Karpas-422 (cell line): ENCODE data around the gene HEYL. TPM values are rescaled to one million over a fixed set of nuclear protein-coding genes. Genes with fewer than 3 reads are reported as not detected.

Source experiments
- DNase-seq: peaks from one replicate; pipeline ENCODE4 v3.0.0-alpha.2; 2015
- H2AFZ ChIP-seq: fragments of 200-600 bp; sonication (generic); 2 replicates; pipeline ENCODE4 v1.6.1; 2014; ENCODE audit warnings: antibody characterized with exemption, low read length, mixed read lengths
- H3K27ac ChIP-seq: fragments of 200-600 bp; sonication (generic); 2 replicates; pipeline ENCODE4 v1.5.1; 2014; ENCODE audit warnings: mild to moderate bottlenecking, low read length, moderate library complexity
- H3K27me3 ChIP-seq: fragments of 200-600 bp; sonication (generic); 2 replicates; pipeline ENCODE4 v1.6.1; 2014; ENCODE audit warnings: low read length, mixed read lengths
- H3K36me3 ChIP-seq: fragments of 200-600 bp; sonication (generic); 2 replicates; pipeline ENCODE4 v1.6.1; 2014; ENCODE audit warnings: low read length, mixed read lengths; ENCODE audit not compliant: insufficient read depth
- H3K4me1 ChIP-seq: fragments of 200-600 bp; sonication (generic); 2 replicates; pipeline ENCODE4 v1.6.1; 2014; ENCODE audit warnings: mild to moderate bottlenecking, low read length, mixed read lengths
- H3K4me2 ChIP-seq: fragments of 200-600 bp; sonication (generic); 2 replicates; pipeline ENCODE4 v1.6.1; 2014; ENCODE audit warnings: low read length, low read depth, mild to moderate bottlenecking; ENCODE audit not compliant: poor library complexity, severe bottlenecking
- H3K4me3 ChIP-seq: fragments of 200-600 bp; sonication (generic); 2 replicates; pipeline ENCODE4 v1.5.1; 2014; ENCODE audit warnings: mild to moderate bottlenecking, antibody characterized with exemption, low read length, mixed read lengths
- H3K79me2 ChIP-seq: fragments of 200-600 bp; sonication (generic); 2 replicates; pipeline ENCODE4 v1.6.1; 2014; ENCODE audit warnings: mild to moderate bottlenecking, low read length, mixed read lengths
- H3K9ac ChIP-seq: fragments of 200-600 bp; sonication (generic); 2 replicates; pipeline ENCODE4 v1.6.0; 2014; ENCODE audit warnings: low read length
- H3K9me2 ChIP-seq: fragments of 200-600 bp; sonication (generic), shearing (Covaris generic); replicated peaks from 2 replicates; pipeline ENCODE4 v1.6.0; 2014; ENCODE audit warnings: mild to moderate bottlenecking, low read length, moderate library complexity; ENCODE audit not compliant: insufficient read depth
- H3K9me3 ChIP-seq: fragments of 300-700, 200-600 bp; sonication (generic); 2 replicates; pipeline ENCODE4 v1.6.1; 2014; ENCODE audit warnings: low read length, mixed read lengths
- H4K20me1 ChIP-seq: fragments of 200-600 bp; sonication (generic); 2 replicates; pipeline ENCODE4 v1.6.1; 2014; ENCODE audit warnings: mild to moderate bottlenecking, antibody characterized with exemption, low read length, low read depth; ENCODE audit not compliant: insufficient read depth
- total RNA-seq: library from RNA; depleted of rRNA; stranded (reverse); fragments of >200 nt; shearing (Covaris generic); gene quantifications from 2 replicates; pipeline ENCODE4 v1.2.3, GENCODE V29; 2014; ENCODE audit warnings: low replicate concordance; rRNA removed

Gene HEYL
- total RNA-seq = not detected in 2 replicates

GRCh38 chr1:39639305-39640130 is at the start of gene HEYL:
Gene HEYL (minus strand): TSS chr1:39639643. CDS start chr1:39639625, 18 bp downstream.
- no peak within 1 kb of the TSS for H2AFZ ChIP-seq
- no peak within 1 kb of the TSS for H3K9ac ChIP-seq
- no peaks in the 10 kb centered on the region for H3K4me1 ChIP-seq
- no peak within 1 kb of the TSS for H3K27ac ChIP-seq
- H3K9me3 ChIP-seq = no peaks in the 10 kb centered on the region
- peaks cover 3% of the 10 kb centered on the region; the same call in 1 of the 2 replicates for H3K27me3 ChIP-seq
- H3K4me3 ChIP-seq = no peak within 1 kb of the TSS
- no peaks in the 10 kb centered on the region for H3K79me2 ChIP-seq
- H4K20me1 ChIP-seq = no peaks in the 10 kb centered on the region
- no peaks in the 10 kb centered on the region for H3K9me2 ChIP-seq
- no peaks in the 10 kb centered on the region for H3K36me3 ChIP-seq
- no peak within 1 kb of the TSS for H3K4me2 ChIP-seq
- DNase-seq = no peak

- no peaks in the 10 kb centered on the region for H3K27me3 ChIP-seq
- H3K79me2 ChIP-seq = no peaks in the 10 kb centered on the region
- H3K9me2 ChIP-seq = no peaks in the 10 kb centered on the region
- no peak for DNase-seq
- peaks cover 4% of the 10 kb centered on the region; the same call in 1 of the 2 replicates for H3K4me1 ChIP-seq
- H2AFZ ChIP-seq = no peak overlapping the region
- H4K20me1 ChIP-seq = 0 out of 2 replicates have a peak, but pooled peaks cover 4% of the 10 kb centered on the region
- no peak overlapping the region for H3K27ac ChIP-seq
- H3K4me2 ChIP-seq = no peak overlapping the region
- no peak overlapping the region for H3K4me3 ChIP-seq
- no peaks in the 10 kb centered on the region for H3K9me3 ChIP-seq
- no peaks in the 10 kb centered on the region for H3K36me3 ChIP-seq
- no peak overlapping the region for H3K9ac ChIP-seq
These were observed 49.8 kb upstream of the HEYL start for GRCh38 chr1:39689214-39689613.

DNA sequence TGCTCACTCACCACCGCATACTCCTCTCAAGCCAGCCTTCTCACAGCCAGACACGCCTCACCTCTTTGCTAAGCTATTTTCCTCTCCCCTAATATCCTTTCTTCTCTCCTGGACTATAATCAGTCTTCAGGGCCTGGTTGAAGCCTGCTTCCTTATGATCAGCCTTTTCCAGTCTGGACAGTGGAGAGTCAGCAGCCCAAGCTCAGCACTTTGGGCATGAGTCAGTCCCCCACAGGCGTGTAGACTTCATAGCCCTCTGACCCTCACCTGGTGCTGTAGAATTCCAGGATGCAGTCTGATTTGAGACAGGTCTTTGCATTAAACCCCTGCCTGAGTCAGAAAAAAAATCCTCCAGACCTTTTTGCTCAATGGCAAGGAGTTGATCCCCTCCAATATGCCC is 49.3 kb upstream of the HEYL start:
- DNase-seq = no peak
- no peaks in the 10 kb centered on the region for H3K9me3 ChIP-seq
- no peaks in the 10 kb centered on the region for H3K36me3 ChIP-seq
- 0 out of 2 replicates have a peak, but pooled peaks cover 4% of the 10 kb centered on the region for H4K20me1 ChIP-seq
- H3K9me2 ChIP-seq = no peaks in the 10 kb centered on the region
- H3K4me3 ChIP-seq = no peak overlapping the region
- peaks cover 4% of the 10 kb centered on the region; the same call in 1 of the 2 replicates for H3K4me1 ChIP-seq
- no peaks in the 10 kb centered on the region for H3K27me3 ChIP-seq
- no peaks in the 10 kb centered on the region for H3K79me2 ChIP-seq
- H2AFZ ChIP-seq = no peak overlapping the region
- H3K4me2 ChIP-seq = no peak overlapping the region
- H3K27ac ChIP-seq = no peak overlapping the region
- no peak overlapping the region for H3K9ac ChIP-seq

DNA sequence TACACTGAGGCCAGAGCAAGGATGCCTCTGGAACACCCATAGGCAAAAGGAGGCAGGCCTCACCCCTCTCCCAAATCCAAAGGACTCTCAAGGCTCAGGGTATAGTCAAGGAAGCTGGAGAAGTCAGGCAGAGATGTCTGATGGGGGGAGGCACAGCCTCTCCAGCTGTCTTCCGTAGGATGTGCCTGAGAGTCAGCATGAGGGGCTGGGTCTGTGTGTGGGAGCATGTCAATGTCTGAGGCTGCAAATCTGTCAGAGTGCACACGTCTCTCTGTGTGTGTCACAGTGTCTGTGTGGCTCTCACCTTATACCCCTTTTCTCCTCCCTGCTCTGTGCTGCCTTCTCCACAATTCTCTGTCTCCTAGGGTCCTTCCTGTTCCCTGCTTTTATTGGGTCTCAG is 47.8 kb upstream of the HEYL start:
- Histone ChIP-seq H3K79me2 (no peaks in the 10 kb centered on the region), H3K9me2 (no peaks in the 10 kb centered on the region), H3K4me1 (peaks cover 4% of the 10 kb centered on the region; the same call in 1 of the 2 replicates), H3K9me3 (no peaks in the 10 kb centered on the region), H3K36me3 (no peaks in the 10 kb centered on the region), H3K27me3 (no peaks in the 10 kb centered on the region), H2AFZ (no peak overlapping the region), H3K4me2 (no peak overlapping the region), H3K27ac (no peak overlapping the region), H3K9ac (no peak overlapping the region), H3K4me3 (no peak overlapping the region), H4K20me1 (0 out of 2 replicates have a peak, but pooled peaks cover 4% of the 10 kb centered on the region)
- no peak for DNase-seq

GRCh38 chr1:39685071-39685470 is 45.6 kb upstream of the HEYL start:
- Histone ChIP-seq H3K4me1 (no peaks in the 10 kb centered on the region), H3K36me3 (no peaks in the 10 kb centered on the region), H3K4me2 (no peak overlapping the region), H3K9me3 (no peaks in the 10 kb centered on the region), H2AFZ (no peak overlapping the region), H3K9ac (no peak overlapping the region), H3K27me3 (no peaks in the 10 kb centered on the region), H4K20me1 (no peaks in the 10 kb centered on the region), H3K9me2 (no peaks in the 10 kb centered on the region), H3K27ac (no peak overlapping the region), H3K79me2 (no peaks in the 10 kb centered on the region), H3K4me3 (no peak overlapping the region)
- no peak for DNase-seq

- no peak overlapping the region for H3K27ac ChIP-seq
- no peak for DNase-seq
- H3K27me3 ChIP-seq = no peaks in the 10 kb centered on the region
- no peaks in the 10 kb centered on the region for H3K4me1 ChIP-seq
- H3K79me2 ChIP-seq = no peaks in the 10 kb centered on the region
- H4K20me1 ChIP-seq = no peaks in the 10 kb centered on the region
- no peak overlapping the region for H3K4me2 ChIP-seq
- no peaks in the 10 kb centered on the region for H3K9me3 ChIP-seq
- H3K36me3 ChIP-seq = no peaks in the 10 kb centered on the region
- H3K4me3 ChIP-seq = no peak overlapping the region
- no peak overlapping the region for H2AFZ ChIP-seq
- no peak overlapping the region for H3K9ac ChIP-seq
- no peaks in the 10 kb centered on the region for H3K9me2 ChIP-seq
These were observed 44.8 kb upstream of the HEYL start for GRCh38 chr1:39684313-39684664.

- Histone ChIP-seq H4K20me1 (no peaks in the 10 kb centered on the region), H3K36me3 (no peaks in the 10 kb centered on the region), H3K4me3 (no peak overlapping the region), H3K4me1 (no peaks in the 10 kb centered on the region), H3K79me2 (no peaks in the 10 kb centered on the region), H2AFZ (no peak overlapping the region), H3K27ac (no peak overlapping the region), H3K9me3 (no peaks in the 10 kb centered on the region), H3K4me2 (no peak overlapping the region), H3K9me2 (no peaks in the 10 kb centered on the region), H3K27me3 (no peaks in the 10 kb centered on the region), H3K9ac (no peak overlapping the region)
- DNase-seq = no peak
These were observed 44.3 kb upstream of the HEYL start for GRCh38 chr1:39683591-39684312.

GRCh38 chr1:39681999-39682398 is 42.6 kb upstream of the HEYL start:
- no peak overlapping the region for H2AFZ ChIP-seq

More at GRCh38 chr1:39681999-39682398, 42.6 kb upstream of the HEYL start:
- Histone ChIP-seq H3K27me3 (no peaks in the 10 kb centered on the region), H3K4me1 (no peaks in the 10 kb centered on the region), H3K9ac (no peak overlapping the region), H4K20me1 (no peaks in the 10 kb centered on the region), H3K4me3 (no peak overlapping the region), H3K4me2 (no peak overlapping the region), H3K79me2 (no peaks in the 10 kb centered on the region), H3K27ac (no peak overlapping the region), H3K36me3 (no peaks in the 10 kb centered on the region), H3K9me3 (no peaks in the 10 kb centered on the region), H3K9me2 (no peaks in the 10 kb centered on the region)
- DNase-seq = no peak
